ENCODE measurements around the gene DARS2.
"Not testable (repeated sequence)": the region's sequence is repeated elsewhere in the genome, so short reads cannot be mapped to it uniquely, and the experiment has no call there.

DARS2 gene, protein sequence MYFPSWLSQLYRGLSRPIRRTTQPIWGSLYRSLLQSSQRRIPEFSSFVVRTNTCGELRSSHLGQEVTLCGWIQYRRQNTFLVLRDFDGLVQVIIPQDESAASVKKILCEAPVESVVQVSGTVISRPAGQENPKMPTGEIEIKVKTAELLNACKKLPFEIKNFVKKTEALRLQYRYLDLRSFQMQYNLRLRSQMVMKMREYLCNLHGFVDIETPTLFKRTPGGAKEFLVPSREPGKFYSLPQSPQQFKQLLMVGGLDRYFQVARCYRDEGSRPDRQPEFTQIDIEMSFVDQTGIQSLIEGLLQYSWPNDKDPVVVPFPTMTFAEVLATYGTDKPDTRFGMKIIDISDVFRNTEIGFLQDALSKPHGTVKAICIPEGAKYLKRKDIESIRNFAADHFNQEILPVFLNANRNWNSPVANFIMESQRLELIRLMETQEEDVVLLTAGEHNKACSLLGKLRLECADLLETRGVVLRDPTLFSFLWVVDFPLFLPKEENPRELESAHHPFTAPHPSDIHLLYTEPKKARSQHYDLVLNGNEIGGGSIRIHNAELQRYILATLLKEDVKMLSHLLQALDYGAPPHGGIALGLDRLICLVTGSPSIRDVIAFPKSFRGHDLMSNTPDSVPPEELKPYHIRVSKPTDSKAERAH

DNA sequence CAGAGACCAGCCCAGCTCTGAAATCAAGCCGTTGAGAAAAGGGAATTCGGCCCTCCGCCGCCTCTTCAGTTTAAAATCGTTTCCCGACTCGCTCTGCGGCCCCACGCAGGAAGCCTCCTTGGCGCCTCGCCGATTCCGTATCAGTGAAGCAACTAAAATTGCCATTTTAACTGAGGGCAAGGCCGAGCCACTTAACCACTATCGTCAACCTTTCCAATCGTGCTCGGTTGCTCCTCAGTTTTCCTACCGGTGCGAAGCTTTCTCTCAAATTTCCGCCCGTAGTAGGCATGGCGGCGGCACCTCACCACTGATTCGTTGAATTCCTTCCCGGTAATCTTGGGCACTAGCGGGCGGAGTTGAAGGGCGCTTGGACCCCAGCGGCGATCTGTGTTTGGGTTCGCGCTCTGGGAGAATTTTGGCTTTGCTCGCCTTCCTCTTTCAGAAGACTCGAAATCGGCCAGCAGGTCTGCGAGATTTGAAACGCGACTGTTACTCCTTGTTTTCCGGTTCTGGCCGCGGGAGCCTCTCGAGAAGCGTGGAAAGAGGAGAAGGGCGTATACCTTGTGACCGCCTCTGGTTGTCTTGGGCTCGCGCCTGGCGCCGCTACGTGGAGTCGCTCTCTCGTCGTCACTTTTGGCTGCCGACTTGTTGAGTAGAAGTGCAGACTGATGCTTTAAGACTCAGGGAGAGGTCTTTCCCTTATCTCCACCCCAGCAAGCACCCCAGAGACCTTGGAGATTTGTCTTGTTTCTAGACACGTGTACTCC, at the start of gene DARS2, which contains the start of gene CENPL:
Gene DARS2 (plus strand): TSS at position 359 of the 767 bp plus-strand sequence. CDS start 557 bp downstream, outside the sequence.
Gene CENPL (minus strand): TSS at position 569 of the 767 bp plus-strand sequence. CDS start 13,584 bp downstream, outside the sequence.
- FAIRE-seq (peak; percentile 95), DNase-seq (ENCODE audit: extremely low spot score, insufficient read length, low read depth) (peak; percentile 75)

DNA sequence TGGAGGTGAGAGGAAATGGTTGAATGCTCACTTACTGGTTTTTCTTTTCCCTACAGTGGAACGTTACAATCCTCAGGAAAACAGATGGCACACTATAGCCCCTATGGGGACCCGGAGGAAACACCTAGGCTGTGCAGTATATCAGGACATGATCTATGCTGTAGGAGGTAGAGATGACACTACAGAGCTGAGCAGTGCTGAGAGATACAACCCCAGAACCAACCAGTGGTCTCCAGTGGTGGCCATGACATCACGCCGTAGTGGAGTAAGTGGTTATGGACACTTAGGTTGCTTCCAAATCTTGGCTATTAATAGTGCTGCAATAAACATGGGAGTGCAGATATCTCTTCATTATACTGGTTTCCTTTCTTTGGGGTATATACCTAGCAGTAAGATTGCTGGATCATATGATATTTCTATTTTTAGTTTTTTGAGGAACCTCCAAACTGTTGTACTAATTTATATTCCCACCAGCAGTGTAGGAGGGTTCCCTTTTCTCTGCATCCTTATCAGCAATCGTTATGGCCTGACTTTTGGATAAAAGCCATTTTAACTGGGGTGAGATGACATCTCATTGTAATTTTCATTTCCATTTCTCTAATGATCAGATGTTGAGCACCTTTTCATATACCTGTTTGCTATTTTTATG, 48.8 kb upstream of the DARS2 start:
- DNase-seq (ENCODE audit: extremely low spot score, insufficient read length, low read depth) (no peak), FAIRE-seq (no peak)

DNA sequence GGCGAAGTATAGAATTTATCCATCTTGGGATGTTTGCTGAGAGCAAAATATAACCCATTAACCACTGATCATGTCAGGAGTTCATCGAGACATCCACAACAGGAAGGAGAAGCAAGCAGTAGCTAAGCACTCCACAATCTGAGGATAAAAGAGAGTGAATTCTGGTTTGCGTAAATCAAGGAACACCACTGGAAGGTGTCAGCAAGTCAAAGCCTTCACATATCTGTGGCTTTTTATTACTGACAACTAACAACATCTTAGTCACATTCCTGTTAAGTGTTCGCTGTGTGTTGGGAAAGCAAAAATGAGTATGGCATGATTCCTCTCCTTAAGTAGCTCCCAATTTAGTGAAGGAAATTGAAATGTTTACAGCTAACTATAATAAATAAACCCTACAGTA, 44.5 kb upstream of the DARS2 start:
- no peak for DNase-seq (ENCODE audit: extremely low spot score, insufficient read length, low read depth)

DNA sequence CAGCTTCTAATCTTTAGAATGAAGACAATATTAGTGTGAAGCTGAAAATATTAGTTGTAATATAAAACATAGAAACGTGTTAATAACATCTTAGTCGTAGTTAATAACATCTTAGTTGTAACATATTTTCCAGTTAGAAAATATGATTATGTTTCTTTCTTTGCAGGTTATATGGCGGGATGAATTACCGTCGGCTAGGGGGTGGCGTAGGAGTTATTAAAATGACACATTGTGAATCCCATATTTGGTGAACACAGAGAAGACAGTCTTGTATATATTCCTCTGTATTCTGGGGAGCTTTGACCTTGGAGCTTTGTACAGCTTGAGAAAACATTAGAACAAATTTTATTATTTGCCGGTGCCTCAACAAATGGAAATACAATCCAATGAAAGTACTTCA, 39.5 kb upstream of the DARS2 start:
- DNase-seq (ENCODE audit: extremely low spot score, insufficient read length, low read depth) (no peak), FAIRE-seq (no peak)

More for the DNA sequence above, 44.5 kb upstream of the DARS2 start:
- FAIRE-seq, result no peak

DNA sequence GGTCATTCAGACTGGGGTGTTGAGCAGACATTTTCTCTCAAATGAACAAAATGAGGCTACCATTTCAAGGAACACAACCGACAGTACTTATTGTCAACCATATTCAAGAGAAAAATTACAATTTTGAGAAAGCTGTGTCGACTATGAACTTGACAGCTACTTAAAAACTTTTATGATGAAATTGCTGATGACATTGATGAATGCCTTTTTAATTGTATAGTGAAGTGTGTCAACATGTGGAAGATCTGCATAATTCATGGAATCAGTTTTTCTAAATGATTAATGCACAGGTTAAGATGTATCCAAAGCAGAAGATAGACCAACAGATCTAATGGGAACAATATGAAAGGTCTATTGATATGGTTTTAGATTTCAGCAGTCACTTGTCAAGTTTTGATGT, 34.6 kb upstream of the DARS2 start:
- FAIRE-seq (no peak), DNase-seq (ENCODE audit: extremely low spot score, insufficient read length, low read depth) (no peak)

DNA sequence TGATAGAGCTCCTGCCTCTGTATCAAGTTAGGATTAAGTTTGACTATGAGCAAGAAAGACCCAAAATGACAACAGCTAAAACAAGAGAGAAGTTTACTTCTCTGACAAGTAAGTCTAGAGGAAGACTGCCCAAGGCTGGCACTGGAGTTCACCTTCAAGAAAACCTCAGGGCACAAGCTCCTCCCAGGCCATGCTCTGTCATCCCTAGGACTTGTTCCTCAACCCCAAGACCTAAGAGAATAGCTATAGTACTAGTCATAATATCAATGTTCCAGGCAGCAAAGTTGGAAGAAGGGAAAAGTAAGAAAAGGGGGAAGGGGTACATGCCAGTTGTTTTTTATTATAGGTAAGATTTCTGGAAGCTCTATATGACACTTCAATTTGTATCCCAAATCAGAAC, 26.4 kb upstream of the DARS2 start:
- no peak for FAIRE-seq

DNA sequence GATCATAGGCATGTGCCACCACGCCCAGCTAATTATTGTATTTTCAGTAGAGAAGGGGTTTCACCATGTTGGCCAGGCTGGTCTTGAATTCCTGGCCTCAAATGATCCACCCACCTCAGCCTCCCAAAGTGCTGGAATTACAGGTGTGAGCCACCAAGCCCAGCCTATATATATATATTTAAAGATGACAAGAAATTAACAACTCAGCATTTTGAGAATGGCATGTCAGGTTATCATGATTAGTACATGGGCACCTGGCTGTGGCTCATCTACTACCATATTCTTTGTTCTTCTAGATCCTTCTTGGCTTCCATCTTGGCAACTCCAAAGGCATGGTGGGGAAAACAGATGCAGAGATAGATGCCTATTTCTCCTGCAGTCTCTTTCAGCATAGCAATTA, 24.5 kb upstream of the DARS2 start:
- not testable (repeated sequence) for DNase-seq (ENCODE audit: extremely low spot score, insufficient read length, low read depth); FAIRE-seq

More for the DNA sequence above, 26.4 kb upstream of the DARS2 start:
- DNase-seq (ENCODE audit: extremely low spot score, insufficient read length, low read depth), result no peak

DNA sequence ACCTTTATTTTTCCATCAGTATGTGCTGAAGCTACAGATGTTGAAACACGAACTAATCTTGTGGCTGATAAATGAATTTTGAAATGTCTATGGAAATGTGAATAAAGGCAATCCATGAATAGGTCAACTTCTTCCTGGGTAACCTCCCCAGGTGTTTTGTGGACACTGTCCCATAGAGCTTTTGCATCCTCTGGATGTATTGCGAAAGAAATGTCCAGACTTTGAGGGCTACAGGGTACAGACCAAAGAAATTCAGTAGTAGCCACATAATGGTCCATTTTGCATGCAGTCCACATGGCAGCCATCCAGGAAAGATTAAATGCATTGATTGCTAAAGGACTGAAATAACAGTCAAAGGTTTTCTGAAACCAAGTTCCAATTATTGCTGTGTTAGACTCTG, 21.5 kb upstream of the DARS2 start:
- FAIRE-seq (no peak), DNase-seq (ENCODE audit: extremely low spot score, insufficient read length, low read depth) (no peak)

DNA sequence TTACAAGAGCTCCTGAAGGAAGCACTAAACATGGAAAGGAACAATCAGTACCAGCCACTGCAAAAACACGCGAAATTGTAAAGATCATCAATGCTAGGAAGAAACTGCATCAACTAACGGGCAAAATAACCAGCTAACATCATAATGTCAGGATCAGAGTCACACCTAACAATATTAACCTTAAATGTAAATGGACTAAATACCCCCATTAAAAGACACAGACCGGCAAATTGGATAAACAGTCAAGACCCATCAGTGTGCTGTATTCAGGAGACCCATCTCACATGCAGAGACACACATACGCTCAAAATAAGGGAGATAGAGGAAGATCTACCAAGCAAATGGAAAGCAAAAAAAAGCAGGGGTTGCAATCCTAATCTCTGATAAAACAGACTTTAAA, 10.8 kb upstream of the DARS2 start:
- not testable (repeated sequence) for DNase-seq (ENCODE audit: extremely low spot score, insufficient read length, low read depth); FAIRE-seq

DNA sequence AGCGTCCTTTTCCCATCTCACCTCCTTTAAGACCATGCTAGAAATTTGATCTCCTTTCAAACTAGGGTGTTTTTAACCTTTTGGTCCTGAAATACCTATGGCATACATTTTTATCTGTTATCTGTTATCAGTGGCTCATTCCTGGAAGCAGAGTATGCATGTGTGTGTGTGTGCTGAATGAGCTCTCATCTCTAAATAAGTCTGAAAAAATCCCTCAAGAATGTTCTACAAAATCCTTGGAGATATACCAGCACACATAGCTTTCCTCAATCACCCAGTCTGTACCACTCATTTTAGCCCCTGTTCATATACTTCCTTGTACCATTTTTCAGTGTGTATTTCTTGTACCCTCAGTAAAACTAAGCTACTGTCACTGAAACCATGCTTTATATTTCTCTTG, 6.0 kb upstream of the DARS2 start:
- DNase-seq (ENCODE audit: extremely low spot score, insufficient read length, low read depth) (no peak), FAIRE-seq (no peak)

DNA sequence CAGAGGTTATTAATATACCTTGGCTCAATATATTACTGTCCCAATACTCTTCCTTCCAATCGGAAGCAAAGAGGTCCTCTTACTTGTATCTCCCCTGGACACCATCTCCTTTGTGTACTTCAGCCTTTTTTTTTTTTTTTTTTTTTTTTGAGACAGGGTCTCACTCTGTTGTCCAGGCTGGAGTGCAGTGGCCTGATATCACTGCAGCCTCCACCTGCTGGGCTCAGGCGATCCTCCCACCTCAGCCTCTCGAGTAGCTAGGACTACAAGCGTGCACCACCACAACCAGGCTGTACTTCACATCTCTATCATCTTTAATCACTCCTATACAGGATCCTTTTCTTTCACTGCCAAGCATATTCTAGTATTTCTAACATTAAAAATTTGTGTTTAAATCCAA, 2.8 kb upstream of the DARS2 start:
- no peak for FAIRE-seq
- DNase-seq (ENCODE audit: extremely low spot score, insufficient read length, low read depth), result no peak

DNA sequence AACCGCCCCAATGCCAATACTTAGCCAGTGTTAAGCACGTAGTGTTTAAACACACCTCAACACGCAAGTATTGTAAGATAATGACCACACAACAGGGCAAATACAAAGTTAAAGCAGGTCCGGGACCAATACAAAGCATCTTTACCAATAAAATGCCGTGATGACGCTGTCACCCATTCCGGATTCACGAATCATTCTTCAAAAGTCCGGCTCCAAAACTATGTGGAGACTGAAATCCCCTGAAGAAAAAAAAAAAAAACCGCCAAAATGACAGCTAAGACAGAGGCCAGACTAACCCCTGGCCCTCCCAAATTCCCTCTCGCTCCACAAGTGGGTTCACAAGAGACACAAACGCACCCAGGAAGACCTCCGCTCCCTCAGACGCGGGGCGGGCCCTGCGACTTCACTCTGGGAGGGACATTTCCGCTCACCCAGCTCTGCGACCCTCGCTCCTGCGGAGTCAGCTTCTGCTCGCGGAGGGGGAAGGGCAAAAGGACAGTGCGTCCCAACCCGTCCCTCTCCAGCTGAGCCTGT, 625 bp upstream of the DARS2 start:
- no peak for DNase-seq (ENCODE audit: extremely low spot score, insufficient read length, low read depth)
- FAIRE-seq, result no peak

DNA sequence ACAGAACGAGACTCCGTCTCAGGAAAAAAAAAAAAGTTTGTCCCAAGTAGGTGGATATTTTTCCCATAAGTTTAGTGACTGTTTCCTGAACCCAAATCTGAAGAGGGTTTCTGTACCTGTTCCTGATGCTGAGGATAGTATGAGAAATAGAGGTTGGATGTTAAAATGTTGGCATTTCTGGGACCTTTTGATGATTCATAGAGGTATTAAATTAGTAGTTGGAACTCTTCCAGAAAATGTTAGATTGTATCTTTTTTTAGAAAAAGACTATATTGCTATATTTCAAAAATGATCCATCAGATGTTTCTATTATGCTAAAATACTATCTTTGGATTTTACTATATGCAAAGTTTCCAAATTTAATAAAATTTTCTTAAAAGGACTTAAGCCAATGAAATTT, 3.1 kb downstream of the DARS2 start:
- FAIRE-seq (no peak), DNase-seq (ENCODE audit: extremely low spot score, insufficient read length, low read depth) (no peak)

DNA sequence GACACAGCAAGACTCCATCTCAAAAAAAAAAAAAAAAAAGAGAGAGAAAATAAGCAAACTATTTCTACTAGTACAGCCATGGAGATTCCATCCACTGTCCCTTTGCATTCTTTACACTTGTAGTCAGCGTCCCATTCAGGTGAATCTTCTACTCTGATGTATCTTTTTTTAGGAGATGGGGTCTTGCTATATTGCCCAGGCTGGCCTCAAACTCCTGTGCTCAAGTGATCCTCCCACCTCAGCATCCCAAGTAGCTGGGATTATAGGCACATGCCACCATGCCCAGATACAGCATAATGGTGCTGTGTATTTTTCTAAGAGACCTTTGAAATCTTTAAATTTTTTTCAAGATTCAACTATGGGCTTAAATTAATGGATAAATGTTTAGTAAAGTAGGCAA, 8.3 kb downstream of the DARS2 start:
- DNase-seq (ENCODE audit: extremely low spot score, insufficient read length, low read depth) (no peak), FAIRE-seq (no peak)

DNA sequence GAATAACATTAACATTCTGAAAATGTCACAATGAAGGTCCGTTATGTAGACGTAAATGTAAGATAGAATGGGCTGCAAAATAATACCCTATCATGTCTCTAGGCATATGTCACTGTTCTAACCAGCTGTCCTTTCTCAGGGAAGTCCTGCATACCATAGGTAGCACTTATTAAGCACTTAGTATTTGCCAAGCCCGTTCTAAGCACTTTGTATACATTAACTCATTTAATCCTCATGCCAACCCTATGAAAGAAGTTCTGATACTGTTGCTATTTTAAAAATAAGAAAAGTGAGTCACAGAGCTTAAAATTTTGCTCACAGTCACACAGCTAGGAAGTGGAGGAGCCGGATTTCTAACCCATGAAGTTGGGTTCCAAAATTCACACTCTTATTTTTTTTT, 27.6 kb downstream of the DARS2 start:
- DNase-seq (ENCODE audit: extremely low spot score, insufficient read length, low read depth) (no peak), FAIRE-seq (no peak)

DNA sequence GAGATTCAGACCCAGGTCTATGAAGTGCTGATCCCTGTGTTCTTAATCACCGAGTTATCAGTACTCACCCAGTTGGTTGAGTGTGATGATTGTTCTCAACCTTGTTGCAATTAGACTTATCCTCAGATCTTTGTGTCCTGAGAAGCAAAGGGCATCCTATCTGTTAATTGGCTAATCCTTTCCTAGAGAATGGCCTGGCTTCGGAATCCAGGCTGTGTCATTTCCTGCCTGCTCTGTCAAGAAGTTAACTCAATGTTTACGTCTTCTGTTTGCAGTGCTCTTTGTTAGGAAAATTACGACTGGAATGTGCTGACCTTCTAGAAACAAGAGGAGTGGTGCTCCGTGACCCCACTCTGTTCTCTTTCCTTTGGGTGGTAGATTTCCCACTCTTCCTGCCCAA, 28.6 kb downstream of the DARS2 start:
- DNase-seq (ENCODE audit: extremely low spot score, insufficient read length, low read depth), result no peak
- no peak for FAIRE-seq

DNA sequence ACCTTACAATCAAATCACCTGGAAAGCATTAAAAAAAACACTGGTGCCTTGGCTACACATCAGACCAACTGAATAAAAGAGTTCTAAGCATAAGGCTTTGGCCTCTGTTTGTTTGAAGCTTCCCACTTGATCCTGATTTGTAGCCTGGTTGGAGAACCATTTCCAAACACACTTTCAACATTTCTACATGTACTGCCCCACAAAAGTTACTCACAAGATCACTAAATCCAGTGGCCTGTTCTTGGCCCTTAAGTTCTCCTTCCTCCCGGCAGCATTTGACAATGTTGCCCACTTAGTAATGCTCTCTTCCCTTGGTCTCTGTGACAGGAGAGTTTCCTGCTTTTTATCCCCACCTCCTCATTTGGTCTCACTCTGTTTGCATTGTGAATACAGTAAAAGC, 31.5 kb downstream of the DARS2 start:
- FAIRE-seq (no peak), DNase-seq (ENCODE audit: extremely low spot score, insufficient read length, low read depth) (no peak)

DNA sequence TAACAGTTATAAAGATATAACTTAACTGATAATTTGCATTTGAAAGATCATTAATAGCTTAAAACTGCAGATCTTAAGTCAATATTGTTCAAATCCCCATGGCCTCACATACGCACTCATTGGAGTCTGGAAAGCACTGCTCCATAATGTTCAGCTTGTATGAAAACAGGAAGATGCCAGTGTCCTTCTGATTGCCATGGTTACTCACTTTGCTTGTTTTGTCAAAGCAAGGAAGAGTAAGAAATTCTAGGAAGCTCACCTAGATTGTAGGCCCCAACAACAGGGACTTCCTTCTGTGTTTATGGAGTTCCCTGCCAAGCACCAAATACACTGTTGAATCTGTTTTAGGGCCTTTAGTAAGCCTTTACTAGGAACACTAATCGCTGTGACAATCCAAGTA, 32.4 kb downstream of the DARS2 start:
- no peak for FAIRE-seq
- DNase-seq (ENCODE audit: extremely low spot score, insufficient read length, low read depth), result no peak

DNA sequence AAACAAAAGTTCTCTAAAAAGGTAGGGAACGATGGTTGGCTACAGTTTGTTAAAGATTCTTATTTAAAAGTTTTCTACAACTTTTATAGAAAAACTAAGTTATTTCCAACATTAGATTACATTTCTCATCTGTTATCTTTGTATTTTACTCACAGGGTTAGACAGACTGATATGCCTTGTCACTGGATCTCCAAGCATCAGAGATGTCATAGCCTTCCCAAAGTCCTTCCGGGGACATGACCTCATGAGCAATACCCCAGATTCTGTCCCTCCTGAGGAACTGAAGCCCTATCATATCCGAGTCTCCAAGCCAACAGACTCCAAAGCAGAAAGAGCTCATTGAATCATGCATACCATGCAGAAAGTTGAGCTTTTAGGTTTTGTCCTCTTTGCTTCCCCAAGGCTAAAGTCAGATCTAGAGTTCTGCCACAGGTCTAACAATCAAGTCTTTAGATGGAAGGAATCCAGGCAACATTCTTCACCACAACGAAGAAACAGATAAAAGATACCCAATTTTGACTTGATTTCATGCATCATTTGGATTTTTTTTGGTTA, 33.0 kb downstream of the DARS2 start:
- FAIRE-seq, result no peak

DNA sequence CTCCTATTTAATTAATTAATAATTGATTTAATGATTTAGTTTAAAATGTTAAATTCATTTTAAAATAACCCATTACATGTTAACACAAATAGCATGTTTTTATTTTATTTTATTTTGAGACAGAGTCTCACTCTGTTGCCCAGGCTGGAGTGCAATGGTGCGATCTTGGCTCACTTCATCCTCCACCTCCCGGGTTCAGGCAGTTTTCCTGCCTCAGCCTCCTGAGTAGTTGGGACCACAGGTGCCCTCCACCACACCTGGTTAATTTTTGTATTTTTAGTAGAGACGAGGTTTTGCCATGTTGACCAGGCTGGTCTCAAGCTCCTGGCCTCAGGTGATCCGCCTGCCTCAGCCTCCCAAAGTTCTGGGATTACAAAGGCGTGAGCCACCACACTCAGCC, 35.1 kb downstream of the DARS2 start:
- not testable (repeated sequence) for DNase-seq (ENCODE audit: extremely low spot score, insufficient read length, low read depth); FAIRE-seq

More for the DNA sequence above, 33.0 kb downstream of the DARS2 start:
- DNase-seq (ENCODE audit: extremely low spot score, insufficient read length, low read depth), result no peak

All from GM18507 (cell line).